IMR-90 (cell line): ENCODE results near the gene RSF1. TPM values are rescaled to one million over a fixed set of nuclear protein-coding genes. Genes with fewer than 3 reads are reported as not detected.
"Not testable (repeated sequence)": the region's sequence is repeated elsewhere in the genome, so short reads cannot be mapped to it uniquely, and the experiment has no call there.

Experiments
- ATAC-seq: fragments of 200-7000 bp; cut with Tn5 transposase; 2 replicates; pipeline ENCODE4 v1.9.1; 2020; ENCODE audit warnings: low read depth, mild to moderate bottlenecking, moderate library complexity
- BruUV-seq: library from RNA; stranded (reverse); fragments of 400-500 nt; replicated peaks from 2 replicates; lab custom pipeline; 2021; lab: Mats Ljungman, UMichigan
- CTCF ChIA-PET: fragments of 300-600 bp; formaldehyde crosslinking; extraction: SDS; loops from one replicate; lab custom pipeline; 2021; ENCODE audit warnings: antibody characterized with exemption; lab: Yijun Ruan, JAX
- POLR2A ChIA-PET: fragments of 300-600 bp; sonication (Branson Sonifier 250); formaldehyde crosslinking; loops from one replicate; lab custom pipeline; 2022; ENCODE audit warnings: antibody characterized with exemption; ENCODE audit not compliant: unreplicated experiment; lab: Charles Lee
- DNase-seq: peaks from one replicate; pipeline ENCODE4 v3.0.0; 2013
- H2AFZ ChIP-seq: replicated peaks from 2 replicates; pipeline ENCODE3; 2013; ENCODE audit warnings: low read length, mild to moderate bottlenecking; ENCODE audit not compliant: poor library complexity
- H2AK5ac ChIP-seq: 2 replicates; pipeline ENCODE4 v1.6.1; 2013; ENCODE audit warnings: low read depth, low read length, inconsistent platforms
- H2AK9ac ChIP-seq: replicated peaks from 2 replicates; pipeline ENCODE3; 2013; ENCODE audit warnings: mild to moderate bottlenecking, low read depth, low read length, moderate library complexity; ENCODE audit not compliant: poor library complexity
- H2BK120ac ChIP-seq: 2 replicates; pipeline ENCODE4 v1.6.1; 2013; ENCODE audit warnings: low read depth, low read length, inconsistent platforms
- H2BK15ac ChIP-seq: 3 replicates; pipeline ENCODE4 v1.6.1; 2013; ENCODE audit warnings: low read depth, low read length, inconsistent platforms
- H2BK20ac ChIP-seq: 2 replicates; pipeline ENCODE4 v1.6.1; 2013; ENCODE audit warnings: low read depth, mild to moderate bottlenecking, inconsistent platforms, low read length, moderate library complexity
- H2BK5ac ChIP-seq: 2 replicates; pipeline ENCODE4 v1.6.1; 2013; ENCODE audit warnings: mild to moderate bottlenecking, low read depth, low read length, inconsistent platforms; ENCODE audit not compliant: poor library complexity, severe bottlenecking
- H3K14ac ChIP-seq: replicated peaks from 2 replicates; pipeline ENCODE4 v1.6.1; 2013; ENCODE audit warnings: low read depth, low read length, inconsistent platforms
- H3K18ac ChIP-seq: 2 replicates; pipeline ENCODE4 v1.6.1; 2013; ENCODE audit warnings: low read depth, low read length, control low read depth
- H3K23ac ChIP-seq: 2 replicates; pipeline ENCODE4 v1.6.1; 2013; ENCODE audit warnings: low read depth, low read length, inconsistent platforms
- H3K27ac ChIP-seq: 2 replicates; pipeline ENCODE4 v1.5.1; 2013; ENCODE audit warnings: mild to moderate bottlenecking, control low read depth, low read length; ENCODE audit not compliant: insufficient read depth
- H3K27me3 ChIP-seq: 2 replicates; pipeline ENCODE4 v1.6.1; 2013; ENCODE audit warnings: low read length; ENCODE audit not compliant: control insufficient read depth, insufficient read depth
- H3K36me3 ChIP-seq: 2 replicates; pipeline ENCODE4 v1.6.1; 2013; ENCODE audit warnings: low read length, mixed read lengths; ENCODE audit not compliant: control insufficient read depth, insufficient read depth
- H3K4ac ChIP-seq: 2 replicates; pipeline ENCODE4 v1.6.1; 2013; ENCODE audit warnings: low read depth, low read length, inconsistent platforms
- H3K4me1 ChIP-seq: 2 replicates; pipeline ENCODE4 v1.6.1; 2013; ENCODE audit warnings: low read length, mixed read lengths; ENCODE audit not compliant: control insufficient read depth, insufficient read depth
- H3K4me2 ChIP-seq: 2 replicates; pipeline ENCODE4 v1.6.1; 2013; ENCODE audit warnings: low read depth, mild to moderate bottlenecking, control low read depth, low read length, moderate library complexity
- H3K4me3 ChIP-seq: 2 replicates; pipeline ENCODE4 v1.5.1; 2013; ENCODE audit warnings: low read depth, mild to moderate bottlenecking, control low read depth, low read length, moderate library complexity; ENCODE audit not compliant: insufficient read depth
- H3K56ac ChIP-seq: 2 replicates; pipeline ENCODE4 v1.6.1; 2013; ENCODE audit warnings: low read length, inconsistent platforms; ENCODE audit not compliant: insufficient read depth; ENCODE audit errors: extremely low read depth
- H3K79me1 ChIP-seq, 2 experiments: 2 replicates each; pipeline ENCODE4 v1.6.1; 2013; ENCODE audit warnings: low read length in 2 of 2, inconsistent platforms in 1 of 2, low read depth in 1 of 2
- H3K9ac ChIP-seq: 2 replicates; pipeline ENCODE4 v1.6.1; 2013; ENCODE audit warnings: low read depth, low read length, control low read depth
- H3K9me1 ChIP-seq: 2 replicates; pipeline ENCODE4 v1.6.1; 2013; ENCODE audit warnings: low read length, inconsistent platforms; ENCODE audit not compliant: insufficient read depth
- H3K9me3 ChIP-seq: 2 replicates; pipeline ENCODE4 v1.6.1; 2013; ENCODE audit warnings: low read length; ENCODE audit not compliant: control insufficient read depth, insufficient read depth
- H4K20me1 ChIP-seq: 2 replicates; pipeline ENCODE4 v1.6.1; 2013; ENCODE audit warnings: low read length, inconsistent platforms; ENCODE audit not compliant: insufficient read depth
- H4K5ac ChIP-seq: 2 replicates; pipeline ENCODE4 v1.6.1; 2013; ENCODE audit warnings: mild to moderate bottlenecking, low read depth, low read length, control low read depth
- H4K8ac ChIP-seq, 2 experiments: 2 replicates each; pipeline ENCODE4 v1.6.1; 2013; ENCODE audit warnings: low read depth in 2 of 2, low read length in 2 of 2, control low read depth in 1 of 2, inconsistent platforms in 1 of 2
- H4K91ac ChIP-seq: 2 replicates; pipeline ENCODE4 v1.6.1; 2013; ENCODE audit warnings: low read depth, low read length, inconsistent platforms; ENCODE audit not compliant: insufficient read depth
- WGBS, 2 experiments: methylation state at CpG; one replicate each; pipeline versions ENCODE4 v1.1.5 to v1.1.7; 2013; ENCODE audit warnings: missing lambda C conversion rate in 2 of 2; ENCODE audit not compliant: insufficient read length in 1 of 2; ENCODE audit errors: extremely low coverage in 2 of 2; 5-methylcytosine and 5-hydroxymethylcytosine counted together
- dilution Hi-C: fragments of 300-500 bp; cut with HindIII; formaldehyde crosslinking; loops from one replicate; pipeline ENCODE4 v1.14.3; 2018; ENCODE audit warnings: low sequenced_read_pairs; ENCODE audit not compliant: unreplicated experiment
- in situ Hi-C: fragments of 300-500 bp; cut with MboI; formaldehyde crosslinking; loops from 3 replicates; pipeline ENCODE4 v1.14.3; 2019; ENCODE audit warnings: low sequenced_read_pairs, inconsistent platforms, mixed read lengths
- intact Hi-C: fragments of 100-400 bp; cut with micrococcal nuclease; formaldehyde crosslinking; loops from 2 replicates; pipeline ENCODE4 v1.10.0; 2022
- polyA plus RNA-seq, 3 experiments: library from polyadenylated mRNA; depleted of rRNA; stranded (reverse); fragments of >200 nt; gene quantifications; 2 replicates each; pipeline ENCODE4 v1.2.3, GENCODE V29; 2012; ENCODE audit warnings: low replicate concordance in 1 of 3
- total RNA-seq: library from RNA; depleted of rRNA; stranded (reverse); fragments of >200 nt; gene quantifications from 2 replicates; pipeline ENCODE4 v1.2.3, GENCODE V29; 2012

RSF1 gene
- total and polyA plus RNA-seq, 2 of the 4 experiments (the other 2 are of a cell fraction) = 13.9 to 18.5 TPM

DNA sequence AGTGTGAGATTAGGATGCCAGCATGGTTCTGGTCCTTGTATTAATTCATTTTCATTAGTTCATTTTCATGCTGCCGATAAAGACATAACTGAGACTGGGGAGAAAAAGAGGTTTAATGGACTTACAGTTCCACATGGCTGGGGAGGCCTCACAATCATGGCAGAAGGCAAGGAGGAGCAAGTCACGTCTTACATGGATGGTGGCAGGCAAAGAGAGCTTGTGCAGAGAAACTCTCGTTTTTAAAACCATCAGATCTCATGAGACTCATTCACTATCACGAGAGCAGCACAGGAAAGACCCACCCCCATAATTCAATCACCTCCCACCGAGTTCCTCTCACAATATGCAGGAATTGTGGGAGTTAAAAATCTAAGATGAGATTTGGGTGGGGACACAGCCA is 23.2 kb upstream of the RSF1 start:
- ATAC-seq, H3K27me3 ChIP-seq, H3K9ac ChIP-seq, in situ Hi-C loops, POLR2A ChIA-PET, H3K4me1 ChIP-seq, H3K4me2 ChIP-seq, BruUV-seq, H2AK5ac ChIP-seq, H3K27ac ChIP-seq, DNase-seq, H3K4ac ChIP-seq, H3K23ac ChIP-seq, H2BK15ac ChIP-seq, H3K9me3 ChIP-seq, H2AFZ ChIP-seq, H3K56ac ChIP-seq, H4K5ac ChIP-seq, H3K4me3 ChIP-seq, H4K91ac ChIP-seq, H2BK20ac ChIP-seq, H4K8ac ChIP-seq, CTCF ChIA-PET, H3K14ac ChIP-seq, H2BK5ac ChIP-seq, H2BK120ac ChIP-seq, H3K9me1 ChIP-seq, H2AK9ac ChIP-seq, H3K79me1 ChIP-seq, dilution Hi-C loops, H4K20me1 ChIP-seq, intact Hi-C loops, H3K18ac ChIP-seq: not testable (repeated sequence)
- H3K36me3 ChIP-seq = peaks cover 11% of the 10 kb centered on the region
- no CpG with 5 or more reads among the region's 5 CpGs for WGBS, 2 experiments
